AG09309 (cell line): ENCODE data around the gene C17orf75.
"Not testable (repeated sequence)": the region's sequence is repeated elsewhere in the genome, so short reads cannot be mapped to it uniquely, and the experiment has no call there.

Experiments
- DNase-seq: peaks from one replicate; pipeline ENCODE4 v3.0.0-alpha.2; 2010; ENCODE audit warnings: low read depth
- H3K4me3 ChIP-seq: 2 replicates; pipeline ENCODE4 v1.5.1; 2011; ENCODE audit warnings: mild to moderate bottlenecking, low read depth, low read length, moderate library complexity; ENCODE audit not compliant: control insufficient read depth
- TF ChIP-seq, protein P1 (sequence below): IDR thresholded peaks from 2 replicates; pipeline ENCODE4 v1.5.1; 2011; ENCODE audit warnings: mild to moderate bottlenecking, low read depth, low read length, inconsistent platforms; ENCODE audit not compliant: insufficient read depth, control insufficient read depth; ENCODE audit errors: missing control alignments

C17orf75 gene, protein sequence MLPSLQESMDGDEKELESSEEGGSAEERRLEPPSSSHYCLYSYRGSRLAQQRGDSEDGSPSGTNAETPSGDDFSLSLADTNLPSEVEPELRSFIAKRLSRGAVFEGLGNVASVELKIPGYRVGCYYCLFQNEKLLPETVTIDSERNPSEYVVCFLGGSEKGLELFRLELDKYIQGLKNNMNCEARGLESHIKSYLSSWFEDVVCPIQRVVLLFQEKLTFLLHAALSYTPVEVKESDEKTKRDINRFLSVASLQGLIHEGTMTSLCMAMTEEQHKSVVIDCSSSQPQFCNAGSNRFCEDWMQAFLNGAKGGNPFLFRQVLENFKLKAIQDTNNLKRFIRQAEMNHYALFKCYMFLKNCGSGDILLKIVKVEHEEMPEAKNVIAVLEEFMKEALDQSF

DNA sequence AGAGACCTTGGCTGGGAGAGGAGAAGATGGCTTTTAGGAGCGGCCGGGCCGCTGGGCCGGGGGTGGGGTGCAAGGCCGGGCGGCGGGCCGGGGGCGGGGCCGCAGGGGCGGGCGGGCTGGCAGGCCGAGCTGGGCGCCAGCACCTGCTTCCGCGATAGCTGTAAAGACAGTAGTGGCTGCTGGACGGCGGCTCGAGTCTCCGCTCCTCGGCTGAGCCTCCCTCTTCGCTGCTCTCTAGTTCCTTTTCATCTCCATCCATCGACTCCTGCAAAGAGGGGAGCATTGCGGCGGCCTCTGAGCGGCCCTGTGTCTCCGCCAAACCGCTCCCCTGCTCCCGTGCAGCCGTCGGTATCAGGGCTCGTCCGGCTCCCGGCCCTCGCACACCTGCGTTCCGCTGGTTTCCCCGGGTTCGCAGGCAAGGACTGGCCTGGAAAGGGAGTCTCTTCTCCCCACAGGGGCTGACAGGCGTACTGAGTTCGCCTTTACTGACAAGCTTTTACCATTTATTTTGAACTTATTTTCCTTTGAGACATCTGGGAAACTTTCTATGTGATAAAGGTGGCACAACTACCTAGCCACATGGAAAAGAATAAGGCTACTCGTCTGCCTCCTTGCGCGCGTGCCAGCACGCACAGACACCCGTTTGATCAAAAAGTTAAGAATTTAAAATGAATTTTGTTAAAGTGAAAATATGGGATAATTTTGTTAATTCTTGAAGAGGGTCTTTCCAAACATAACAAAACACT is at the start of gene C17orf75:
TSS of gene C17orf75 (minus strand) at position 317 of the 746 bp plus-strand sequence. CDS start at position 283, 34 bp downstream.
- DNase-seq, result no peak
- peak within 1 kb of the TSS; percentile 64 for H3K4me3 ChIP-seq
- TF ChIP-seq, protein P1, sequence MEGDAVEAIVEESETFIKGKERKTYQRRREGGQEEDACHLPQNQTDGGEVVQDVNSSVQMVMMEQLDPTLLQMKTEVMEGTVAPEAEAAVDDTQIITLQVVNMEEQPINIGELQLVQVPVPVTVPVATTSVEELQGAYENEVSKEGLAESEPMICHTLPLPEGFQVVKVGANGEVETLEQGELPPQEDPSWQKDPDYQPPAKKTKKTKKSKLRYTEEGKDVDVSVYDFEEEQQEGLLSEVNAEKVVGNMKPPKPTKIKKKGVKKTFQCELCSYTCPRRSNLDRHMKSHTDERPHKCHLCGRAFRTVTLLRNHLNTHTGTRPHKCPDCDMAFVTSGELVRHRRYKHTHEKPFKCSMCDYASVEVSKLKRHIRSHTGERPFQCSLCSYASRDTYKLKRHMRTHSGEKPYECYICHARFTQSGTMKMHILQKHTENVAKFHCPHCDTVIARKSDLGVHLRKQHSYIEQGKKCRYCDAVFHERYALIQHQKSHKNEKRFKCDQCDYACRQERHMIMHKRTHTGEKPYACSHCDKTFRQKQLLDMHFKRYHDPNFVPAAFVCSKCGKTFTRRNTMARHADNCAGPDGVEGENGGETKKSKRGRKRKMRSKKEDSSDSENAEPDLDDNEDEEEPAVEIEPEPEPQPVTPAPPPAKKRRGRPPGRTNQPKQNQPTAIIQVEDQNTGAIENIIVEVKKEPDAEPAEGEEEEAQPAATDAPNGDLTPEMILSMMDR, result no peak

DNA sequence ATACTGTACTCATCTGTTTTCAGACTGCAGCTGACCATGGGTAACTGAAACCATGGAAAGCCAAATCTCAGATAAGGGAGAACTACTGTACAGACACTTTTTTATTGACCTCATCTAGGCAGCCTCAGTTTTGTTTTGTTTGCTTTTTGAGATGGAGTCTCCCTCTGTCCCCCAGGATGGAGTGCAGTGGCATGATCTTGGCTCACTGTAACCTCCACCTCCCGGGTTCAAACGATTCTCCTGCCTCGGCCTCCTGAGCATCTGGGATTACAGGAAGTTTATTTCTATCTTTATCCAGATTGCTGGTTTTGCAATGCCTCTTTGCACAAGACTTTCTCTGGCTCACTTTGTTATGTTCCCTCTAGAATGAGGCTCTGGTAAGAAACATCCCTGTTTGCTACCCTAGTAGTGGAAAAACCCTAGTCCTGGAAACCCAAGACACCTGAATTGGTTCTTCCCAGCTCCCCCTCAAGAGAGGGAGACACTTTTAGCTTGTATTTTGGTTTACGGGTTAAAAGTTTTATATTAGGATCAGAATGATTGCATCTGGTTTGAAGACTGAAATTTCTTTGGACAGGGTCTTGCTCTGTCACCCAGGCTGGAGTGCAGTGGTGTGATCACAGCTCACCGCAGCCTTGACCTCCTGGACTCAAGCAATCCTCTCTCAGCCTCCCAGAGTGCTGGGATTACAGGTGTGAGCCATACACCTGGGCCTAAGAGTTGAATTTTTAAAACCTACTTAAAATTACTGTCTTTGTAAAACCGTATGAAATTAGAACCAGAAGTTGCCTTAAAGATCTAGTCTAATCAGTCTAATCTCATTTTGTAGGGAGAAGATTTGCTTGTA is 46.9 kb upstream of the C17orf75 start:
- no peak for DNase-seq
- TF ChIP-seq, protein P1, result no peak
- H3K4me3 ChIP-seq, result no peak overlapping the region

DNA sequence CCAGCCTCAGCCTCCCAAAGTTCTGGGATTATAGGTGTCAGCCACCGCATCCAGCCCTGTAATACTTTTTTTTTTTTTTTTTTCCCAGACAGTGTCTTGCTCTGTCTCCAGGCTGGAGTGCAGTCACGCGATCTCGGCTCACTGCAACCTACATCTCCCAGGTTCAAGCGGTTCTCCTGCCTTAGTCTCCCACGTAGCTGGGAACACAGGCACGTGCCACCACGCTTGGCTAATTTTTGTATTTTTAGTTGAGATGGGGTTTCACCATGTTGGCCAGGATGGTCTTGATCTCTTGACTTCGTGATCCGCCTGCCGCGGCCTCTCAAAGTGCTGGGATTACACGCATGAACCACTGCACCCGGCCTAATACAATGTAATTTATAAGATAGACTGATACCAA is 46.2 kb upstream of the C17orf75 start:
- H3K4me3 ChIP-seq, DNase-seq: not testable (repeated sequence)

DNA sequence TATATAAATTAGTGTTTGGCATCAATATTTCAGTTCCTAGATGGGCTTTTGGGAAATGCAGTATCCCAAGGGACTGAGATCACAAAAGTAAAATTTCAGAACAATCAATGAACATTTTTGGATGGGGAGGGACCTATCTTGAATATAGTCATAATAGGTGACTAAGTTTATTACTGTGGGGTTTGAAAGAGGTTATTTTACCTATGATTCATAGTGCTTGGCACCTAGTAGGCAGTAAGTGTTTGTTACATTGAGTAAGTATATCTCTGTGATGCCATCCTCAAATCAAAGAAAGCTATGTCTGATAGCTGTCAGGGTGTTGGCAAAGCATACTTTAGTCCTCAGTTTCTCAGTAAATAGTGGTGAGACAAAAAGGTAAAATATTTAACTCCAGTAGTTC is 44.9 kb upstream of the C17orf75 start:
- H3K4me3 ChIP-seq, result no peak overlapping the region
- TF ChIP-seq, protein P1, result no peak
- no peak for DNase-seq

DNA sequence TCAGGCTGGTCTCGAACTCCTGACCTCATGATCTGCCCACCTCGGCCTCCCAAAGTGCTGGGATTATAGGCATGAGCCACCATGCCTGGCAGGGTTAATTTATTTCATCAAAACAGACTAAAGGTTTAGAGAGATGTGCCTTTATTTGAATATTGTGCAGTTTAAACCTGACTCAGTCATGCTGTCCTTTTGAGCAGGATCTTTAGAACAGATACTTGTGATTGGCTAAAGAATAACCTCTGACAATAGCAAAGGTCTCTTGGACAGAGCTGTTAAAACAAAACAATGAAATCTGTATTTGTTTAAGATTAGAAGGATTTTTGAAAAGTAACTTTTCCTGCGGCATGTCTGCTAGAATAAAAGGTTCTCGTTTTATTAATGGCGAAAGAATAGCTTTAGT is 44.0 kb upstream of the C17orf75 start:
- no peak overlapping the region for H3K4me3 ChIP-seq
- TF ChIP-seq, protein P1, result no peak
- no peak for DNase-seq

DNA sequence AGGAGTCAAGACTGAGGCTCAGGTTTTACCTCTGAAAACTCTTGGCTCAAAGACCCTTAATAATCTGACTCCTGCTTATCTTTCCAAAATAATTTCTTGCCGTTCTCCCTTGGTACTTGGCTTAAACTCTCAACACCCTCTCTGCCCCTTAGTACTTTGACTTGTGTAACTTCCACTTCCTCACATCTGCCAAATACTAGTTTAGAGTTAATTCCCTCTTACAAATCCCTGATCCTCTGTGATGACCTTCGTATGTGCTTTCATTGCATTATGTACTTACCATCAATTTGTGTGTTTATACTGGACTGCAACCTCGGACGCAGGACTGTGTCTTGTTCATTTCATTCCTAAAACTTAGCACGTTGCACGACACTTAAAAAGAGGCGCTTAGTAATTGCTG is 43.1 kb upstream of the C17orf75 start:
- TF ChIP-seq, protein P1, result no peak
- DNase-seq, result no peak
- no peak overlapping the region for H3K4me3 ChIP-seq
